K562 (cell line): Measurements from ENCODE around the gene ARV1. TPM values are rescaled to one million over a fixed set of nuclear protein-coding genes. Genes with fewer than 3 reads are reported as not detected.

Source experiments
- FOXO4 ChIP-seq: fragments of 450-650 bp; formaldehyde crosslinking; IDR thresholded peaks from 2 replicates; pipeline ENCODE4 v1.4.0; 2020; ENCODE audit warnings: mild to moderate bottlenecking, moderate library complexity
- MAX ChIP-seq: sonication (generic); formaldehyde crosslinking; IDR thresholded peaks from 2 replicates; pipeline ENCODE4 v1.9.0; 2022; ENCODE audit warnings: mild to moderate bottlenecking, missing genetic modification reagents
- MNT ChIP-seq, 2 experiments: fragments of 450-650 bp; conservative IDR thresholded peaks; 2 replicates each; pipeline ENCODE4 v1.6.1; 2017; ENCODE audit warnings: mild to moderate bottlenecking in 2 of 2, moderate library complexity in 2 of 2
- NELFE ChIP-seq: IDR thresholded peaks from 2 replicates; pipeline ENCODE4 v1.6.1; 2011; ENCODE audit warnings: mild to moderate bottlenecking; ENCODE audit not compliant: insufficient read depth, insufficient read length
- THRB ChIP-seq: fragments of 450-650 bp; formaldehyde crosslinking; conservative IDR thresholded peaks from 2 replicates; pipeline ENCODE4 v1.4.0; 2022; ENCODE audit warnings: mild to moderate bottlenecking, missing genetic modification characterization
- XRCC4 ChIP-seq: IDR thresholded peaks from one replicate; pipeline ENCODE4 v1.6.1; 2011; ENCODE audit not compliant: insufficient read depth, insufficient read length; ENCODE audit errors: extremely low read depth
- ZNF398 ChIP-seq: fragments of 250-450 bp; sonication (Bioruptor Pico); IDR thresholded peaks from 2 replicates; pipeline ENCODE4 v1.8.0; 2021; ENCODE audit warnings: moderate library complexity, mild to moderate bottlenecking, inconsistent platforms
- ZNF592 ChIP-seq: fragments of 450-650 bp; IDR thresholded peaks from 2 replicates; pipeline ENCODE4 v1.6.1; 2017; ENCODE audit warnings: antibody characterized with exemption, mild to moderate bottlenecking
- polyA plus RNA-seq, 8 experiments: library from polyadenylated mRNA; depleted of rRNA in 4 of 8; stranded (reverse) in 5 of 8; unstranded in 3 of 8; fragments of >200 nt; fragmentation: Nextera tagmentation in 2 of 8; fragmentation: Illumina TruSeq in 1 of 8; extraction: Ambion mirVana in 2 of 8; extraction: Trizol in 1 of 8; gene quantifications; 2 replicates each; pipeline versions ENCODE4 v1.2.1 to v1.2.3, GENCODE V29; 2011 to 2014; ENCODE audit warnings: inconsistent platforms in 1 of 8, missing spikeins in 1 of 8
- total RNA-seq, 7 experiments: library from RNA; depleted of rRNA in 6 of 7; stranded (reverse); fragments of >200 nt in 6 of 7; fragmentation: Illumina TruSeq in 2 of 7; extraction: Trizol in 2 of 7; gene quantifications; 2 replicates each; pipeline versions ENCODE4 v1.2.1 to v1.2.3, GENCODE V29; 2011 to 2021; ENCODE audit warnings: low replicate concordance in 1 of 7

Gene ARV1
- total and polyA plus RNA-seq, 9 of the 15 experiments (the other 6 are each of a cell fraction or from before 2014, with no cell fraction given) = 54.8 to 139 (median 74.0) TPM

GRCh38 chr1:230977761-230978490 is 968 bp upstream of the ARV1 start (continued):
- TF ChIP-seq THRB (CRISPR knock-in tag) (no peak), ZNF592 (no peak), NELFE (no peak), FOXO4 (no peak), XRCC4 (no peak), ZNF398 (no peak), MAX (no peak), MNT (conservative IDR thresholded peaks at IDR 0.05) (0 out of 4 replicates have a peak, but pooled peaks have one; percentile 20 to 34)
